GM21515 (cell line): ENCODE measurements around the gene GNB4.

ENCODE experiments used
- ATAC-seq: cut with Tn5 transposase; IDR thresholded peaks from one replicate; pipeline ENCODE4 v1.9.1; 2021; ENCODE audit not compliant: unreplicated experiment

The GNB4 gene

GRCh38 chr3:179438841-179439240 lies 12.4 kb downstream of the GNB4 start:
- peak; percentile 97 for ATAC-seq

DNA sequence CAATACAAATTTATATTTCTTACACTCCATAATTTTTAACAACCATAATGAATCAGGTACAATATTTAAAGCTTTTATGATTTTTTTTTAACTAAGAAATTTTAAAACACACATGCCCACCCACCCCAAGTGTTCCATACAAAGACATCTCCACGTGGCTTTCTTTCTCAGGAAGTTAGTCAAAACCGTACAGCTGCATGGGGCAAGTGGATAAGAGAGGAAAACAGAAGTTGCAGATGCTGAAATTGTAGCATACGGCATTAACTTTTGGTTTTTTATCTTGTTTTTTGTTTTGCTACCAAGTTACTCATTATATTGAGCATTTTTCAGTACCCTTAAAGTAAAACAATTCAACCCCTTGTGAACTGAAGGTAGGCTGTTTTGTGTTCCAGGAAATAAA lies 14.8 kb downstream of the GNB4 start:
- no peak for ATAC-seq

DNA sequence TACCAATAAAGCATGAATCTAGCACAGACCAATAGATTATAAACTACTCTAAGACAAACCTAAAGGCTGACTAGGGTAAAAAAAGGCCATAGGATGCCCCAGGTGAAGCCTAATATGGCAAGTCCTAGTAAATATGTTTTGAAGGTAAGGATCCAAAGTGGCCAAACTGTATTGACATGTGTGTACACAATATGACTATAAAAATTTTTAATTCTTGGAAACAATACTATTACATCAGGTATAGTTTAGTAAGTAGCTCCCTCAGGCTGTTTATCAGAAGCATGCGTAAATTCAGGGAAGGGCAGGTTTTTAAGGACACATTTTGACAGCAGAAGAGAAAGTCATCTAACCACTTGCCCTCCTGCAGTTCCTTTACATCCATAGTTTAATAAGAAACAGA lies 18.8 kb downstream of the GNB4 start:
- ATAC-seq, result no peak

- peak; percentile 64 for ATAC-seq
These were observed 19.2 kb downstream of the GNB4 start for GRCh38 chr3:179432021-179432420.

GRCh38 chr3:179430277-179430870 lies 20.9 kb downstream of the GNB4 start:
- no peak for ATAC-seq

GRCh38 chr3:179428876-179429548 lies 22.3 kb downstream of the GNB4 start:
- no peak for ATAC-seq

DNA sequence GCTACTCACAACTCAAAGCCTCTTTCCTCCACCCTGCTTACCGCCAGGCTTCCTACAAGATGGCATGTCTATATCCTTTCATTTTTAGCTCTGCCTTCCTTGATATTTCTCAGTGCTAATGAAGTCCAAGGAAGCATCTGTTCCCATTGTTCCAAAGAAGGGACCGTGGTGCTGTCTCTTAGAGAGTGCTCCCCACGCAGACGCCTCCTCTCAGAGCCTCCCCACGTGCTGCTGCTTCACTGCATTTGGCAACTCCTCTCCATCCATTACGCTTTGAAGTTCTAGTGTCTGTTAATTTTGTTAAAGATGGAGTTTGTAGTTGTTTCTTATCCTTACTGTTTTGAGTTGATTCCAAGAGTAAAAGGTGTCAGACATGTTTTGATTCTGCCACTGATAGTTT lies 26.2 kb downstream of the GNB4 start:
- no peak for ATAC-seq

DNA sequence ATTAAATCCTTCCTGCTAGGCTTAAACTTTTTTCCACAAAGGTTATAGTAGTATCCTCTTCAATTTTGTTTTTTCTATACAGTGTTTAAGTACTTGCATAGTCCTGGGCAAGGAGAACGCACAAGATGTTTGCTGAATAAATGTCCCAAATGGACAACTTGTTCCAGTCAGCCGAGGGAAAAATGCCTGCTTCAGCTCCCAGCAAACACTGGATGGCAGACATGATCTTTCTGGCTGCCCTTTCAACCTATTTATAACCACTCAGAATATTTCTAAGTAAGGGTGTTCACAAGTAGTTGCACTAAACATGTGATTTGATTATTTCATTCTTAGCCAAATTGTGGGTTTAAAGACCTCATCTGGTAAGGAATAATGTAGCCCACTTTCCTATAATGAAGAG lies 29.8 kb downstream of the GNB4 start:
- no peak for ATAC-seq

DNA sequence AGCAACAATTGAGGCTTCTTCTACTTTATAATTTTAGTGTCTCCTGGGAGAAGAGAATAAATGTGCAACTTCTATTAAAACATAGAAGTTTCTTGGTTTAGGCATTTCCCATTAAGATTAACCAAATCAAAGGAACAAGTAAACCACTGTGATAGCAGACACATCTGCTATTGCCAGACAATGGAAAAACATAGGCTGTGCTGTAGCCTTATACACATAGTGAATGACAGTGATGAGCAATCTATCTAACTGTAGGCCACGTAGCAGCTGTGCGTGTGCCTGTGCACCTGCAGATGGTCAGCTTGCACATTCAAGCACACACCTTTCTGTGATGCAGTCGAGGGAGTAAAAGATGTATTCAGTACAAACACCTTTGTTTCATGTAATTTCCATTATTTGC lies 32.7 kb downstream of the GNB4 start:
- no peak for ATAC-seq

DNA sequence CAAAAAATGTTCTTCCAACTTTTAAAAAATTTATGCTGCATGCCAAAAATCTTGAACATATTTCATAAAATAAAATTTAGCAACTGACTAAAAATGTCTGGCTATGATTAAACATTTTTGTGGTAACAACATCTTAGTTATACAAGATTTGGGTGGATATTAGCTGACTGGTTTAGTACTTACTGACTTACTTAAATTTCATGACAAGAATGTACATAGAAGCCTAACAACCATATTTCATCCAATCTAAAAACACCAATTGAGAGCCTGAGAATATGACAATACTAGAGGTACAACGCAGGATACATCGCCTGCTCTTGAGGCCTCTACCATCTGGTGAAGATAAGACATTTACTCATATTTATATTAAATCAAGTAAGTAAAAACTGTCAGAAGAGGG lies 34.6 kb downstream of the GNB4 start:
- ATAC-seq, result no peak

GRCh38 chr3:179415377-179415776 lies 35.9 kb downstream of the GNB4 start:
- no peak for ATAC-seq

GRCh38 chr3:179414804-179415203 lies 36.5 kb downstream of the GNB4 start:
- ATAC-seq, result no peak

GRCh38 chr3:179410999-179411398 lies 40.3 kb downstream of the GNB4 start:
- no peak for ATAC-seq

- ATAC-seq, result no peak
These were observed 40.9 kb downstream of the GNB4 start for GRCh38 chr3:179410331-179410730.

GRCh38 chr3:179404307-179404706 lies 47.0 kb downstream of the GNB4 start:
- no peak for ATAC-seq

DNA sequence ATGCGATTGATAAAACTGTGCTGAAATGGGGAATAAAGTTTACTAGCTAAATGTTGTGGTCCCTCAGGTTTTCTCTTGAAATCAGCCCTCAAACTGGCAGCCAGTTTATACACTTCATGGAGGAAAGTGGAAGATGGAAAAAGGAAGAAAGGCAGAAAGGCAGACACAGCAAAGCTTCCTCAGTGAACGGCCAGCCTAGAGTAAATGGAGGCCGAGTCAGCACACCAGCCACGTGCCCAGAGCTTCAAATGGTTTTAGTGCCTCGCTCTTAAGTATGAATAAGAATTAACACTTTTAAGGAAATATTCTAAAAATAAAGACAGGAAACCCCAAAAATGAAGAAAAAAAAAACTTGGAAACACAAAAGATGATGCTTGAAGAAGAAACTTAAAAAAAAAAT lies 48.3 kb downstream of the GNB4 start:
- no peak for ATAC-seq

DNA sequence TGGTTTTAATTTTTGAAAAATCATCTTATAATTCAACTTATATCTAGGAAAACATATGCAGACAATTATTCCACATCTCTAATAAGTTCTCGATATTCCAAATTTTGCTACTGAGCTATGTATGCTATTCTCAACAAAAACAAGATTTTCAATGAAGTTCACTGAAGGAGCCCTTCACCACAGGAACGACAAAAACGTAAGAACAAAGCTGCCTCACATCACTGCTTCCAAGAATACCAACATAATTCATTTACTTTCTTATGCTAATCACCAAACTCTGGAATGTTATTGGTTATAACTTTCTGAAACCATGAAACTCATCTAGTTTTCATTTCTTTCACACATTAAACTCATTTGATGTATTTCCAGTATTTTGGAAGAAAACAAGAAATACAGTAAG lies 49.7 kb downstream of the GNB4 start:
- no peak for ATAC-seq

DNA sequence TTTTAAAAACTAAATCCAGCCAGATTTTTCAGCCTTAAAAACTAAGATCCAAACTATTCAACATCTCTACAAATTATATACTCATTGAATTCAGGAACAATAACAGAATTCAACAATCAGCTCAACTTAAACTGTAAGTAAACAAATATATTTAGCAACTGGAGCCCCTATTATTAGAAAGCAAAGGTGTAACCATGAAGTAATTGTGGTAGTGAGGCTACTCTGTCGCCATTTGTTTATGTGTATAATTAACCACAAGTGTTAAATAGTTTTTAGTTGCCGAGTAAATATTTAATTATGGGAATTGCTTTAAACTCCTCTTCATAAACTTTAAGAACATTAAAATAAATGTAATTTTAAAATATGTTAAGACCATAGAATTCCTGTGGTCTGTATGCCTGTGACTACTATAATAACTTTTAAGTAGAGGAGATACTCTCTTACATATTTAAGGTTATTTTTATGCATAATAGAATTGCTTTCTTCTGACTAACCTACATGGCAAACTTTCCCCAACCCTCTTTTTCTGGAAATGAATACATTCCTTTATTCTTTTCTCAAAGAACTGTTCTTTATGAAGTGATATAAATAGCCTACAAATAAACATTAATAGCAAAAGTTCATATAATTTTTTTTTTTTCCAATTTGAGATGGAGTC lies 52.6 kb downstream of the GNB4 start:
- no peak for ATAC-seq

- ATAC-seq, result no peak
These were observed 59.4 kb downstream of the GNB4 start for GRCh38 chr3:179391906-179392305.

- ATAC-seq, result no peak
These were observed 74.8 kb downstream of the GNB4 start for GRCh38 chr3:179376474-179376873.

DNA sequence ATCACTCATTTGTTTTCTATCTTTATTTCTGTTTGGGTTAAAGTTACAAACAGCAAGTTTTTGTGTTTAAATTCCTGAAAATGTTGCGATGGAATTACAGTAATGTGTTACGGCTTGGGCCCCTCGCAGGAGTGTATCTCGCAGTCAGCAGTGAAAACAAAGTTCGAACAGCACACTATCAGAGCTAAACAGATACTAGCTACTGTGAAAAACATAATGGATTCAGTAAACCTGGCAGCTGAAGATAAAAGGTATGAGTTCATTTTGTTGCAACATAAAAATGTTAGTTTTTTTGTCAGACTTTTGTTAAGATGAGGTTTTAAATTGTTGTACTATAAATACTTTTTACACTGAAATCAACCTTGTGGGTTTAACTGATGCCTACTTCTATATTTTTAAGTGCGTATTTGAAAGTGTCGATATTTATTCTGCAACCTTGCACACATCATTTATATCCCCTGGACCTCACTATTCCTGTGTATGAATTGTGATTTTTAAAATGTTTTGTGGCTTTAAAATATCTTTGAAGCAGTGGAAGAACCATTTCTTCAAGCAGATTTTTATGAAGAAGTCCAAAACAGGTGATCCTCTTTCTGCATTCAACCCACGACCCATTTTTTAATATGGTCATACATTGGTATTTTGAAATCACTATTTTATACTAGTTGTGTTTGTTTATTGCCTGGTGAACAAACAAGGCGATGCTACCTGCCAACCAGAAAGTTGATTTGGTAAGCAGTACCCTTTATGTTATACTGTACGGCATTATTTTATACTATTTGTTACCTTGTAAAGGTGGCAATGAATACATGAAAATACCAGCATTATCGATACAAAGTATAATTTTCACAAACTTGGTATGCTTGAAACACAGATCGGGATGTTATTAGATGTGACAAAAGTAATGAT lies 75.9 kb downstream of the GNB4 start:
- no peak for ATAC-seq

GRCh38 chr3:179373938-179374337 lies 77.3 kb downstream of the GNB4 start:
- ATAC-seq, result no peak
